Fibroblast of skin of abdomen (primary cell): ENCODE results near the gene RASL12.
"Not testable (repeated sequence)": the region's sequence is repeated elsewhere in the genome, so short reads cannot be mapped to it uniquely, and the experiment has no call there.

Experiments used
- DNase-seq: peaks from one replicate; pipeline ENCODE4 v3.0.0-alpha.2; 2013

Gene RASL12

DNA sequence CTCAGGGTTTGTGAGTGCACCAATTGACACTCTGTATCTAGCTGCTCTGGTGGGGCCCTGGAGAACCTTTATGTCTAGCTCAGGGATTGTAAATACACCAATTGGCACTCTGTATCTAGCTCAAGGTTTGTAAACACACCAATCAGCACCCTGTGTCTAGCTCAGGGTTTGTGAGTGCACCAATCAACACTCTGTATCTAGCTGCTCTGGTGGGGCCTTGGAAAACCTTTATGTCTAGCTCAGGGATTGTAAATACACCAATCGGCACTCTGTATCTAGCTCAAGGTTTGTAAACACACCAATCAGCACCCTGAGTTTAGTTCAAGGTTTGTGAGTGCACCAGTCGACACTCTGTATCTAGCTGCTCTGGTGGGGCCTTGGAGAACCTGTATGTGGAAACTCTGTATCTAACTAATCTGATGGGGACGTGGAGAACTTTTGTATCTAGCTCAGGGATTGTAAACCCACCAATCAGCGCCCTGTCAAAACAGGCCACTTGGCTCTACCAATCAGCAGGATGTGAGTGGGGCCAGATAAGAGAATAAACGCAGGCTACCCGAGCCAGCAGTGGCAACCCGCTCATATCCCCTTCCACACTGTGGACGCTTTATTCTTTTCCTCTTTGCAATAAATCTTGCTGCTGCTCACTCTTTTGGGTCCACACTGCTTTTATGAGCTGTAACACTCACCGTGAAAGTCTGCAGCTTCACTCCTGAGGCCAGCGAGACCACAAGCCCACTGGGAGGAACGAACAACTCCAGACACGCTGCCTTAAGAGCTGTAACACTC lies 8.0 kb upstream of the RASL12 start:
- DNase-seq = not testable (repeated sequence)

DNA sequence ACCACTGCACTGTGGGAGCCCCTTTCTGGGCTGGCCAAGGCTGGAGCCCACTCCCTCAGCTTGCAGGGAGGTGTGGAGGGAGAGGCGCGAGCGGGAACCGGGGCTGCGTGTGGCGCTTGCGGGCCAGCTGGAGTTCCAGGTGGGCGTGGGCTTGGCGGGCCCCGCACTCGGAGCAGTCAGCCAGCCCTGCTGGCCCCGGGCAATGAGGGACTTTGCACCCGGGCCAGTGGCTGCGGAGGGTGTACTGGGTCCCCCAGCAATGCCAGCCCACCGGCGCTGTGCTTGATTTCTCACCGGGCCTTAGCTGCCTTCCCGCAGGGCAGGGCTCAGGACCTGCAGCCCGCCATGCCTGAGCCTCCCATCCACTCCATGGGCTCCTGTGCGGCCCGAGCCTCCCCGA lies 7.2 kb upstream of the RASL12 start:
- not testable (repeated sequence) for DNase-seq

DNA sequence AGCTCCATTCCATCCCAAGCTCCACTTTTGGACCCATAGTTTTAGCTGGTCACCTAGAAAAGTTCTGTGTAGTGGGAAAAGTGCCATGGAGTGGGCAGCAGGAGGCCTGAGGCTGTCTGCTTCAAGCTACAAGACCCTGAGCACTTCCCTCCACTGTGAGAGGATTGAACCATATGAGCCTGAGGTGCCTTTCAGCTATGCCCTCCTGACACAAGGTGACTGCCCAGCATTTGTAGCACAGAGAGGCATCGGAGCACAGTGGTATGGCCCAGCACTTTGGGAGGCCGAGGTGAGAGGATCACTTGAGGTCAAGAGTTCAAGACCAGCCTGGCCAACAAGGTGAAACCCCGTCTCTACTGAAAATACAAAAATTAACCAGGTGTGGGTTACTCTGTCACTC lies 4.8 kb upstream of the RASL12 start:
- no peak for DNase-seq

DNA sequence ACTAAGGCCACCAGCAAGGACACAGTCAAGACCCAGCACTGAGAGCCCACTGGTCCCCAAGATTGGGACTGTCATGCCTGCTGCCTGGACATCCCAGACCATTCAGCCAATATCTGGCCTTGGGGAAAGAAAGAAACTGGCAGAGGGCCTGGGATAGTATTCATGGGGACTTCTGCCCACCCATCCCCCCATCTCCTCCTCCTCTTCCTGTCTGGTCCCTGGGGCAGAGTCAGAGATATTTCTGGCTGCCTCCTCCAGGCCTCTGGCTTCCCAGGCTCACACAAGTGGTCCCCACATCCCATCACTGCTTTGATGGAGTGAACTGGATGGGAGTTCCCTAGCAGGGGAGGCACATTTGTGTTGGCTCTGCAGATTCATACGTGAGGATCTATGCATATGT lies 4.2 kb upstream of the RASL12 start:
- DNase-seq = peak; percentile 38

DNA sequence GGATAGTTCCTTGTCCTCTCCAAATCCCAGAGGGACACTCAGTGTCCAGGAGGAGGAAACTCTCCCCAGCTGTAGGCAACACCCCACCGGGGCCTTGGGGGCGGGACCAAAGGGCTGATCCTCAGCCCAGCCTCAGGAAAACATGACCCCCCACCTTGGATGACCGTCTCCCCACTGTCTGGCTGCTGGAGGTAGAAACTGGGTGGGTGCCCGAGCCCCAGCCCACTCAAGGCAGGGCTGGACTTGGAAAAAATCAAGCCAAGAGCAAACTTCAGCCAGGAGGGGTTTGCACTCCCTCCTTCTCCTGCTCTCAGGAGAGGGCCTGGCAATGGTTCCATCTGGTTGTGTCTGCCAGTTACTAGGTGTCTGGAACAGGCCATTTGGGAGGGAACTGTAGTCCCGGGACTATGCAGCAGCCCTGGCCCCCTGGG lies 3.6 kb upstream of the RASL12 start:
- DNase-seq = no peak

DNA sequence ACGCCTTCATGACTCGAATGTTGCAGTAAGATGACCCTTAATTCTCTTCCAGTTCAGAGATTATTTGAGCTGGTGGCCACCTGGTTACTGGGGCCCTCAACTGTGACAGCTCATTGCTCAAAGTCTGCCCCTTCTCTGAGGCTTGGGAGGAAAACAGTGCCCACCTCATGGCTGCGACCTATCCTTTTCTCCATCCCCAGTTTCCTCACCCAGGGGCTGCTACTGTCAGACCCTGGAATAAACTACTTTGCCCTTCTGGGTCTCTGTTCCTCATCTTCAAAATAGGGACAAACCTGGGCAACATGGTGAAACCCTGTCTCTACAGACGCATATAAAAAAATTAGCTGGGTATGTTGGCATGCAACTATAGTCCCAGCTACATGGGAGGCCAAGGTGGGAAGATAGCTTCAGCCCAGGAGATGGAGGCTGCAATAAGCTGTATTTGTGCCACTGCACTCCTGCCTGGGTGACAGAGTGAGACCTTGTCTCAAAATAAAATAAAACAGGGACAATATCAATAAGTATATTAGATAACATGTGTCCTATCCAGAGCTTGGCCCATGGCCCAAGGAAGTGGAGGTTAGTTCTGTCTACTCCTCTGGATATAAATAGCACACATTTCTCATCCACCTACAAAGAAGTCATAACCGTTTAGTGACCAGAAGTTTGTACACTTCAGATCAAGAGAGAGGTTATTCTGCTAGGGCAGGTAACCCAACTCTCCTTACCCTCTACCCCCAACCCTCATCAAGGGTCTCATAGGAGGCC lies 2.2 kb upstream of the RASL12 start:
- DNase-seq = no peak

DNA sequence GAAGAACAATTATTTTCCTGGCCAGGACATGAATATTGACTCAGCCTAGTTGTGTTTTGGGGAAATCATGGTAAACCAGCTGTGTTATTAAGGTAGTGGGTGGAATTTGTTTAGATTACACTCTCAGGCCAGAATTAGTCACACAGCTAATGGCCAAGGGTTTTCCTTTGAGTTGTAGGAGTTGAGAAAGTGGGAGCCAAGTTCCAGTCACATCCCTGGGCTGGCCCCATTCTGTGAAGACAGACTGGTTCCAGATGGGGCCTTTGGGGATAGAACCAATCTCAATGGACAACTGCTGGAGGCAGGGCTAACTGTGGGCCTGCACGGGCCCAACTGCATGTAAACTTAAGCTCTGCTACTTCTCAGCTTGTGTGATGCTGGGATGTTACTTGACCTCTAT lies 1.4 kb upstream of the RASL12 start:
- DNase-seq = peak; percentile 73

DNA sequence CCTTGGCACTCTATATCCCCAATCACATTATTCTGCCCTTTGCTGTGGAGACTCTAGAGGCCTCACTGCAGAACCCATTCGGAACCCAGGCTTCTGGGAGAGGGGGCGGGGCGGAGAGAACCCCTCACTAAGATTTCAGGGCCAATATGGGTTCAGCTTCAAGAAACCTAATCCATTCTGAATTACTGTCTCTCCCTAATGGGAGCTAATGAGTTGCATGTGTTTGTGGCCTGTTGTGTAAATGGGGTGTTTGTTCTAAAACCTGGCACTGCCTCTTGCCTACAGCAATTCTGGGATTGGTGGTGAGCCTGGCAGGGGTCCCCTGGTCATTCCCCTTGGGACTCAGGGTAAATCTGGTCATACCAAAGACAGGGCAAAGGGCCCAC lies 605 bp upstream of the RASL12 start:
- DNase-seq = no peak

DNA sequence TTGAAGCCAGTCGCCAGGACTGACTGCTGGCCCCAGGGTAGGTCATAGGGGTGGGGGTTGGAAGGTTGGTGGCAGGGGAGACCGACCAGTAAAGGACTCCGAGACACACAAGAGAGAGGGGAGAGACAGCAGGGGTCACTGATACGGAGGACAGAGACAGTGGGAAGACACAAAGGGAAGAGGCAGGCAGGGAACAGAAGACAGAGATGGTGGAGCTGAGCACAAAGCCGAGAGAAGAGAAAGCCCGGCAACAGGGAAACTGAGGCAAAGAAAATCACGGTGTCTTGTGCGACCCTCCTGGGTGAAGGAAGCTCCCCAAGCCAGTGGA lies 510 bp downstream of the RASL12 start:
- DNase-seq = no peak

DNA sequence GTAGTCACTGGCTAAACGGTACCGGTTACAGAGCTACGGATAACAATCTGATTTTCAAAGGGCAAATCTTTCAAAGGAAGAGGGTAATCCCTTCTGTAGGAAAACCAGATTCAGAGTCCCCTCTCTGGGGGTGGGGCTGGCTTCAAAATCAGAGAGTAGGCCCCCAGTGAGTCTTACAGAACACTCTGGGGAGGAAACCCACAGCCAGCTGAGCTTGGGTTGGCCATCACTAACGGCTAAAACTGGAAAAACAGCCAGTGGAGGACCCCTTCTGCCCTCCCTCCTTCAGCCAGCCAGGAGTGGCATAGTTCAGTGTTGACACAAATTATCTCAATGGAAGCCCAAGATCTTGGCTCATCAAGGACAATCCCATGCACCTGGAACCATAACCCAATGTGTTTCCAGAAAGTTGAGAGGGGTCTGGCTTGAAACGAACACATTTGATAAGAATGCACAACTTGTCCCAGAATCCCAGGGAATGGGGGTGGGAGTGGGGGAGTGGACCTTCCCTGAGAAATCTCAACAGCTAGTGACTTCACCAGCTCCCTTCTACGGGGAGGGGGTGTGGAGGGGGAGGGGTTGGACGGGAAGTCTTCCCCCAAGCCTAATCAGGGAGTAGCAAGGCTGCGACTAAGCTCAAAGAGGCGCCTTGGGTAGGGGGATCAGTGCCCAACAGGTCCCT lies 1.0 kb downstream of the RASL12 start:
- DNase-seq = no peak

DNA sequence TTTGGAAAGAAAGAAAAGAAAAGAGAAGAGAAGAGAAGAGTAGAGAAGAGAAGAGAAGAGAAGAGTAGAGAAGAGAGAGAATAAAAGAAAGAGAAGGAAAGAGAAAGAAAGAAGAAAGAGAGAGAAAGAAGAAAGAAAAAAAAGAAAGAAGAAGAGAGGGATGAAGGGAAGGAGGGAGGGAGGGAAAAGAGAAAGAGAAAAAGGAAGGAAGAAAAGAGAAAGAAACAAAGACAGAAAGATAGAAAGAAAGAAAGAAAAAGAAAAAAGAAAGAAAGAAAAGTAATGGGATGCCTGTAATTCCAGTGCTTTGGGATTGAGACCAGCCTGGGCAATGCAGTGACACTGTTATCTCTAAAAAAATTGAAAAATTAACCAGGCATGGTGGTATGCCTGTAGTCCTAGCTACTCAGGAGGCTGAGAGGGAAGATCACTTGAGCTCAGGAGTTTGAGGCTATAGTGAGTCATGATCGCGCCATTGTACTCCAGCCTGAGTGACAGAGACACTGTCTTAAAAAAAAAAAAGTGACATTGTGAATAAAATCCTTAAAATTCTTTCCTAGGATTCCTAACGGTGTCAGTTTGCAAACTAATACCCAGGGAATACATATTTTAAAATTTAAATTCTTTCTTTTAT lies 1.7 kb downstream of the RASL12 start:
- DNase-seq = no peak

DNA sequence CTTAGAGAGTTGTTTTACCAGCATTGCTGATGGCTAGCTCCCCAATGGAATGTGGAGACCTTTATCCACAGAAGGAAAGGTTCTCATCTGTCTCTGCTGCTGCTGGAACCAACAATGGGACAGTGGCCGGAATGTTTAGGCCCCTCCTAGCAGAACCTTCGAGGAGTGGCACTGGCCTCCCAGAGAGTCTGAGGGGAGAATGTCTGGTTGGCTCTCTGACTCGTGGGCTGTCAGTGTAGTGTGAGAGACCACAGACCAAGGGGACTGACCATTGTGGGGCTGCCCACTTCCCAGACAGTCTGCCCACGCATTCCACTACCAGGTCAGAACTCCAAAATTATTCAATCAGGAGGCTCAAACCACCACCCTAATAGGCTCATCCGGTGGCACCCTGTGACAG lies 5.1 kb downstream of the RASL12 start:
- DNase-seq = no peak

DNA sequence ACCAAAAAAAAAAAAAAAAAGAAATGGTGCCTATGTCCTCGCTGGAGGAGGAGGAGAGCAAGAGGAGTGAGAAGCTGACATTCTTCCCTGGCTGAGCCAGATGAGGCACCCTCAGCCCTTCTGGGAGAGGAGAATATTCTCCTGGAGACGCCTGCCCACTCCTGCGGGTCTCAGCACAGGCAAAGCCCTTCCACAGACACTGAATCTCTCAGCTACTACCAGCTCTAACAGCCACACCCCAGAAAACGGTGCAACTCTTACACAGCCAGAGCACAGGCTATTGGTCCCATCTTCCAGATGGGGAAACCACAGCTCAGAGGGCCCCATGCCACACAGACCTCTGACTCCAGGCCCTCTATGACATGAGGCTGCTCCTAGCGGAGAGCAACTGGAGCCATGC lies 5.7 kb downstream of the RASL12 start:
- no peak for DNase-seq

DNA sequence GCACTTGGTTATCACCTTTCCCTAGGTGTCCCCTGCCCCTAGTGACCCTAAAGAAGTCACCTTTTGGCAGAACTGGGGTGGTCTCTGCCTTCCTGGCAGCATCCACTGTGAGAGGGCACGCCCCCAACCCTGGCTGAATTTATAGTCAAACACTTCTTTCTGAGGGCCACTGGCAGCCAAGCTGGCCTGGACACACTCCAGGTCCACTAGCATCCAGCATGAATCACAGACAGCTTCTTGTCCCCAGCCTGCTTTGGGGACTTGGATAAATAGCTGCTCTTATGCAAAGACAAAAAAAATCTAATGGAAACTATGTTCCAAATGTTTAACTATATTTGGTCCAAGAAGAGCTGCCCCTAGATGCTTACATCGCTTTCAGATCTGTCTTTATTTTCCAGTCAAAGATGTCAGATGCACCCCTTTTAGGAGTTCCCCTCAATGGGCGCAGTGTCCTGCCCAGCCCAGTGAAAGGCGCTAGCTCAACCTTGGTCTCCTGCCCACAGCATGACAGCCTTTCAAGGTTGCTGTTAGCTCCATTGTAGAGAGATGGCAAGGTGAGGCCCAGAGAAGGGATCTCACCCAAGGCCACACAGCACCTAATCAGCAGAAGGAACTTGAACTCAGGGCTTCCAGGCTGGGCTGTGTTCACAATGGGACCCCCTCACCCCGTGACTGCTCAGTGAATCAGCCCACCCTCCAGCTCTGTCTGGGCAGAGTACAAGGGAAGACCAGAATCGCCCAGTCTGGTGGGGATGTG lies 7.0 kb downstream of the RASL12 start:
- DNase-seq = no peak

DNA sequence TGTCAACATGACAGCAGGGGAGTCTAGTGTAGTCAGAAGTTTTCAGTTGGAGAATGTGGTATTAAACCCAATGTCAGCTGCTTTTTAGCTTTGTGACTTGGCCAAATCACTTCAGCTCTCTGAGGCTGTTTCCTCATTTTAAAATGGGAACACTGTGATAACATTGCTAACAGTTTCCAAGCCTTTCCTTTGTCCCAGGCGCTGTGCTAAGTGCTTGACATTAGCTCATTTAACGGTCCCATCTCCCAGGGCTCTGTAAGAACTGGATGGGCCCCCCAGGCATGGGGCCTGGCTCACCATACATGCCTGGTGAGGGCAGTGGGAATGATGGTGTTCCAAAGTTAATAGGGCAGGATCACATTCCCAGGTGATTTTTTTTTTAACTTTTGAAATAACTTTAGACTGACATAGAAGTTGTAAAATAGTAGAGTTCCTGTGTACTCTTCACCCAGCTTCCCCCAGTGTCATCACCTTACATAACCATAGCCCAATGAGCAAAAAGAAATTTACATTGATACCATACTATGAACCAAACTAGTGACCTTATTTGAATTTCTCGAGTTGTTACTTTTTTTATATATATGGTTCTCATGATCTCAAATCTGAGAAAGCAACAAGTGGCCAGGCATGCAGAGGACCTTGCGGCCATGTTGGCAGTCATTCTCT lies 7.7 kb downstream of the RASL12 start:
- no peak for DNase-seq

DNA sequence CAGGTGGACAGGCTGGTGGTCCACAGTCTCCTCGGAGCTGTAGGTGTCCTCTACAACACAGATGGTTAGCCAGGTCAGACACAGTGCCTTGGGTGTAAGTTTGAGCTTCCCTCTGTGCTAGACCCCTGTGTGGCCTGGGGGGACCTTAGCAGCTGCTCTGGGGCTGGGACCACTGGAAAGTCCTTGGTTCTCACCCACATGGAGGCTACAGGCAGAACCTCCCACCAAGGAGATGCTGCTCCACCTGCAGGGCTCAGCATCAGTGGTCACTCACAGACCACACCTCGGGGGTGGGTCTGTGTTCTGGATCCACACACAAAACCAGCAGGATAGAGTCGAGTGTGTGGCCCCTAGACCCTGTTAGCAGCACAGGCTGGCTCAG lies 8.4 kb downstream of the RASL12 start:
- no peak for DNase-seq

DNA sequence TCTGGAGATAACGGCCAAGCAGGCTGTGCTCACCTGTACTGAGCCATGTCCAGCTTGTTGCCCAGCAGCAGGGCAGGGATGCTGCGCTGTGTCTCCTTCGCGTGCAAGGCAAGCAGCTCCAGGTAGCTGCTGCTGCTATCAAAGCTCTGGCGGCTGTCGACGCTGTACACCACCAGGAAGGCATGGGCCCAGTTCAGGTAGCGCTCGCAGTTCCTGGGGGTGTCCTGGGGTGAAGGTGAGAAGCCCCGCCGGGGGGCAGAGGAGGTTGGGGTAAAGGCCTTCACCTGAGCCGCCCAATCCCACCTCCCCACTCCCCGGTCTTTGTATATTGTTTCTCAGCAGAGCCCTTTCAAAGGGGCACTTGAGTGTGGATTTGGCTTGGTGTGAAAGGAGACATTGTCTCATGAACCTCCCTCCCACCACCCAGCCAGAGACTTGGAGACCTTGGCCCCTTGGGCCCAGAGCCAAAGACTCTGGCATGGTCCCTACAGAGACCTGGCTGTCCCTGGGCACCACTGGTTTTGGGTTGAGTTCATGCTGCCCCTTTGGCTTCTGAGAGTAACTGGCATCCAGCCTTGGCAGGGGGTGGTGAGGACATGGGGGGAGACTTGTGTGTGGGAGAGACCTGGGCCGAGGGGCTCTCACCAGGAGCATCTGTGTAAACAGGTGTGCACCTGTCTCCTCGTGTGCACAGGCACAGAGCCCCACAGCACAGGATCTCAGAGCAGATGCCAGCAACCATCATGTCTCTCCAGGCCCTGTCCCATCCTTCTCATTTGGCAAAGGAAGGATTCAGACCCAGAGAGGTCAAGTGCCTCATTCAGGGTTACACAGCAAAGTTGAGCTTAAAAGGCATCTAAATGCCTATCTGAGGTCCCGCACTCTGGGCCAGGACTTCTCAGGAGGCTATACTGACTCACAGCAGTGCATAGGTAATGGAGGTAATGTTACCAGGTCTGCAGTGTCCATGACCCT lies 9.1 kb downstream of the RASL12 start:
- DNase-seq = no peak

DNA sequence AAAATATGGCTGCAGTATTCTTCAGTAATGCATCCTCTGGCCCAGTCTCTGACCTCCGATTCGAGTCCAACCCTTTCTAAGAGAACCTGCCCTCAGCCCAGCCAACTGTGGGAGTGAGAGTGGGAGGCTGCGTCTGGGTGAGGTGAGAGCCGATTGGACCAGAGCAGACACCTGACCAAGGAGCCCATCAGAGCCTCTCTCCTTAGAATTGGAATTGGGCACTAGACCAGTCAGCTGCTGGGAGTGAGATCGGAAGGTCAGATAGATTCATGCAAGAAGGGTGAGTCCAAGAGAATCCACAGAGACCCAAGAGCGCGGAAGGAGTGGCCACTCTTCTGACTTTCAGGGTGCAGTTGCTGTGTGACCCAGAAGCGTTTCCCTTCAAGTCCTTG lies 10.2 kb downstream of the RASL12 start:
- DNase-seq = no peak

DNA sequence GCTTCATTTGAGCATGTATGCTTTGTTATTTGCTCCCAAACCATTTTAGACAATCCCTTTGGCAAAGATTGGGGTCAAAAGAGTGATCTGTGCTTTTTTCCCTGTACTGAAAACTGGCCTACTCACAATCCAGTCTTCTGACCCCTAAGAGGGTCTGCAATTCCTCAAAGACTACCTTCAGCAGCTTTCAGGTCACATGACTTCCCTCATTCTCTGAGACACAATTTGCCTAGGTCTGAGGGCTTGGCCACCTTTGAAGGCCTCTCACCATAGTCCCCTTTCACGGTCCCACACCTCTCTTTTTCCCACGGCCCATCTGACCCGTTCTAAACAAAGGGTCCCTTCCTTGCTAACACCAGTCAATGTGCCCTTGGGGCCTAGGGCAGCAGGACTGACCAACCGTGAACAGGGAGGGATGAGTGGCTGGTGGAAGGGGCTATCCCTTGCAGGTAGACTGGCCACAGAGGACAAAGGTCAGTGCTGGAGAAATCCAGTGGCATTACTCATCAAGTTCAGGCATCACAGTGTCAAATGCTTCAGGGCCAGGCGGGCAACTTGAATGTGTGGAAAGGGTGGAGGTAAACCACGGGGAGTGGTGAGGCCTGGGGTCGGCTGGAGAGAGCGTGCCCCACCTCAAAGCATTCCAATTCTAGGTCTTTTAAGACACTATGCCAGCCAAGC lies 10.8 kb downstream of the RASL12 start:
- DNase-seq = no peak

DNA sequence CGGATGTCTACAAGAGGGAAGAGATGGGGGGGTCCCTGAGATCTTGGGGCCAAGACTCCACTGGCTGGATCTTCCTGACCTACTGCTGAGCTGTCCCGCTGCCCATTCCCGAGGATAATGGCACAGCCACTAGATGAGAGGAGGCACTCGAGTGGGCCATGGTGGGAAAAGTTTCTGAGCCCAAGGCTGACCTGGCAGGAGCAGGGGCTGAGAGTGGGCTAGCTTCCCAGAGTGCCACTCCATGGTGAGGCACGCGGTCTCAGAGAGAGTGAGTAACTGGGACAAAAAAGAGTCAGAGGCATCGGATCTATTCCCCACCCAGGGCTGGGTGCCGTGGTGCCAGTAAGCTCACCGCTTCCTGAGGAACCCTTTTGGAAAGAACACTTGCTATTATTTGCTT lies 11.7 kb downstream of the RASL12 start:
- DNase-seq = no peak
